CD4-positive, alpha-beta T cell (primary cell): ENCODE measurements around the gene VTI1A. TPM values are rescaled to one million over a fixed set of nuclear protein-coding genes. Genes with fewer than 3 reads are reported as not detected.

ENCODE experiments used
- ATAC-seq: fragments of 200-7000 bp; cut with Tn5 transposase; one replicate; pipeline ENCODE4 v1.10.0; 2022; ENCODE audit warnings: mild to moderate bottlenecking; ENCODE audit not compliant: poor library complexity
- CTCF ChIA-PET: fragments of 350-600 bp; sonication (Branson Sonifier 250); formaldehyde crosslinking; loops from one replicate; lab custom pipeline; 2021; ENCODE audit warnings: antibody characterized with exemption, inconsistent platforms; lab: Charles Lee
- POLR2A ChIA-PET: fragments of 350-600 bp; sonication (Branson Sonifier 250); formaldehyde crosslinking; loops from one replicate; lab custom pipeline; 2021; ENCODE audit warnings: antibody characterized with exemption, inconsistent platforms; lab: Charles Lee
- DNase-seq, 14 experiments: peaks; one replicate each; pipeline ENCODE4 v3.0.0-alpha.2; 2013 to 2020; ENCODE audit warnings: mixed read lengths in 2 of 14
- H3K27ac ChIP-seq, 2 donors: one replicate each; pipeline versions ENCODE4 v1.5.1 to v1.7.0; 2013; ENCODE audit warnings: low read length in 2 of 2, low read depth in 1 of 2, mild to moderate bottlenecking in 1 of 2
- H3K27me3 ChIP-seq, 2 experiments: 1 replicate in 1 of 2; 2 replicates in 1 of 2; pipeline versions ENCODE4 v1.6.1 to v1.7.0; 2013; ENCODE audit warnings: low read length in 2 of 2, control low read depth in 1 of 2, mild to moderate bottlenecking in 1 of 2, moderate library complexity in 1 of 2; ENCODE audit not compliant: insufficient read depth in 2 of 2, control insufficient read depth in 1 of 2
- H3K36me3 ChIP-seq: one replicate; pipeline ENCODE4 v1.6.1; 2013; ENCODE audit warnings: low read length, control low read depth; ENCODE audit not compliant: insufficient read depth
- H3K4me1 ChIP-seq: one replicate; pipeline ENCODE4 v1.6.1; 2013; ENCODE audit warnings: low read length, control low read depth; ENCODE audit not compliant: insufficient read depth
- H3K4me3 ChIP-seq: one replicate; pipeline ENCODE4 v1.5.1; 2013; ENCODE audit warnings: mild to moderate bottlenecking, low read length, moderate library complexity
- H3K9me3 ChIP-seq, 2 experiments: 1 replicate in 1 of 2; 2 replicates in 1 of 2; pipeline versions ENCODE4 v1.6.1 to v1.7.0; 2013; ENCODE audit warnings: low read length in 2 of 2, mild to moderate bottlenecking in 2 of 2, control low read depth in 1 of 2, moderate library complexity in 1 of 2; ENCODE audit not compliant: control insufficient read depth in 1 of 2, insufficient read depth in 1 of 2
- H3K27ac Mint-ChIP-seq: one replicate; pipeline ENCODE4 v1.8.0; 2020; ENCODE audit warnings: mixed read lengths
- H3K27me3 Mint-ChIP-seq: one replicate; pipeline ENCODE4 v1.8.0; 2021; ENCODE audit warnings: mixed read lengths
- H3K36me3 Mint-ChIP-seq: one replicate; pipeline ENCODE4 v1.8.0; 2021; ENCODE audit warnings: low read depth, mixed read lengths
- H3K4me1 Mint-ChIP-seq: one replicate; pipeline ENCODE4 v1.8.0; 2021; ENCODE audit warnings: low read depth, mixed read lengths
- H3K4me3 Mint-ChIP-seq: one replicate; pipeline ENCODE4 v1.8.0; 2020; ENCODE audit warnings: mild to moderate bottlenecking, mixed read lengths
- H3K9me3 Mint-ChIP-seq: one replicate; pipeline ENCODE4 v1.8.0; 2020; ENCODE audit warnings: mixed read lengths
- CTCF ChIP-seq: fragments of 200-600 bp; IDR thresholded peaks from one replicate; pipeline ENCODE4 v1.8.0; 2022; ENCODE audit warnings: antibody characterized with exemption, mild to moderate bottlenecking
- intact Hi-C, 2 experiments: fragments of 100-400 bp; cut with DNase I in 1 of 2; cut with micrococcal nuclease in 1 of 2; formaldehyde crosslinking; loops; one replicate each; pipeline versions ENCODE4 v1.15.1 to v1.9.0; 2023 to 2025; cut with DNase I, micrococcal nuclease
- total RNA-seq, 174 experiments: library from RNA in 2 of 174; stranded (reverse) in 2 of 174; gene quantifications; one replicate each; pipeline ENCODE4 v1.2.3 and lab custom pipeline; 2021 to 2026

Gene VTI1A
- total RNA-seq, 2 experiments from 2014 or later, result 54.5 to 56.5 TPM

- no peak for ATAC-seq
These were observed 314.2 kb downstream of the VTI1A start for GRCh38 chr10:112761256-112761655.

GRCh38 chr10:112763916-112764520 lies 317.0 kb downstream of the VTI1A start:
- Histone ChIP-seq H3K36me3 (no peaks in the 10 kb centered on the region), H3K4me1 (no peaks in the 10 kb centered on the region), H3K9me3 (no peaks in the 10 kb centered on the region), H3K4me3 (no peak overlapping the region), H3K27me3 (no peaks in the 10 kb centered on the region), H3K27ac (no peak overlapping the region)
- H3K27me3 Mint-ChIP-seq, result no peaks in the 10 kb centered on the region
- H3K4me1 Mint-ChIP-seq, result no peaks in the 10 kb centered on the region
- H3K9me3 Mint-ChIP-seq, result no peaks in the 10 kb centered on the region
- no peak overlapping the region for H3K27ac Mint-ChIP-seq
- intact Hi-C loops, result no loop called here
- ChIA-PET CTCF (no interaction called here), POLR2A (no interaction called here)
- ATAC-seq, result no peak
- TF ChIP-seq CTCF, result no peak
- no peak for DNase-seq
- H3K4me3 Mint-ChIP-seq, result no peak overlapping the region
- no peaks in the 10 kb centered on the region for H3K36me3 Mint-ChIP-seq

More at GRCh38 chr10:112761256-112761655, 314.2 kb downstream of the VTI1A start:
- Mint-ChIP-seq H3K4me3 (no peak overlapping the region), H3K36me3 (peaks cover 10% of the 10 kb centered on the region), H3K27me3 (no peaks in the 10 kb centered on the region), H3K27ac (no peak overlapping the region), H3K4me1 (no peaks in the 10 kb centered on the region), H3K9me3 (no peaks in the 10 kb centered on the region)
- POLR2A ChIA-PET, result no interaction called here
- Histone ChIP-seq H3K36me3 (no peaks in the 10 kb centered on the region), H3K4me3 (no peak overlapping the region), H3K9me3 (no peaks in the 10 kb centered on the region), H3K27ac (no peak overlapping the region), H3K27me3 (no peaks in the 10 kb centered on the region), H3K4me1 (no peaks in the 10 kb centered on the region)
- no peak for DNase-seq
- CTCF ChIA-PET, result no interaction called here
- intact Hi-C loops, result no loop called here
- no peak for TF ChIP-seq CTCF

GRCh38 chr10:112765717-112766235 lies 318.8 kb downstream of the VTI1A start:
- H3K27ac ChIP-seq, result no peak overlapping the region
- no peaks in the 10 kb centered on the region for H3K27me3 Mint-ChIP-seq
- POLR2A ChIA-PET, result no interaction called here

More at GRCh38 chr10:112765717-112766235, 318.8 kb downstream of the VTI1A start:
- no peaks in the 10 kb centered on the region for H3K36me3 ChIP-seq
- H3K27me3 ChIP-seq, result no peaks in the 10 kb centered on the region
- Mint-ChIP-seq H3K27ac (no peak overlapping the region), H3K9me3 (no peaks in the 10 kb centered on the region), H3K4me3 (no peak overlapping the region), H3K36me3 (peaks cover under 1% of the 10 kb centered on the region), H3K4me1 (no peaks in the 10 kb centered on the region)
- ATAC-seq (no peak), DNase-seq (no peak)
- H3K4me1 ChIP-seq, result no peaks in the 10 kb centered on the region
- no peak overlapping the region for H3K4me3 ChIP-seq
- H3K9me3 ChIP-seq, result no peaks in the 10 kb centered on the region
- TF ChIP-seq CTCF, result no peak
- CTCF ChIA-PET, result no interaction called here
- intact Hi-C loops, result no loop called here
